GM19099 (cell line): Measurements from ENCODE around the gene MCM9.

Experiments used
- POLR2A ChIP-seq: IDR thresholded peaks from 3 replicates; pipeline ENCODE4 v1.6.1; 2011; ENCODE audit warnings: low read depth; ENCODE audit not compliant: insufficient read length; ENCODE audit errors: extremely low read depth

The MCM9 gene

GRCh38 chr6:118864341-118865099 is 70.4 kb downstream of the MCM9 start:
- no peak for TF ChIP-seq POLR2A

GRCh38 chr6:118862443-118862842 is 72.5 kb downstream of the MCM9 start:
- TF ChIP-seq POLR2A, result no peak

- no peak for TF ChIP-seq POLR2A
Measured at GRCh38 chr6:118860880-118861279, 74.1 kb downstream of the MCM9 start.

GRCh38 chr6:118860363-118860762 is 74.6 kb downstream of the MCM9 start:
- TF ChIP-seq POLR2A, result no peak

GRCh38 chr6:118859517-118860064 is 75.4 kb downstream of the MCM9 start:
- TF ChIP-seq POLR2A, result no peak

- TF ChIP-seq POLR2A, result no peak
Measured at GRCh38 chr6:118856301-118856700, 78.7 kb downstream of the MCM9 start.

GRCh38 chr6:118853408-118853807 is 81.6 kb downstream of the MCM9 start:
- TF ChIP-seq POLR2A, result no peak

GRCh38 chr6:118844915-118845314 is 90.0 kb downstream of the MCM9 start:
- TF ChIP-seq POLR2A, result no peak

- no peak for TF ChIP-seq POLR2A
Measured at GRCh38 chr6:118843685-118844390, 91.1 kb downstream of the MCM9 start.

GRCh38 chr6:118830691-118831090 is 104.3 kb downstream of the MCM9 start:
- no peak for TF ChIP-seq POLR2A

GRCh38 chr6:118829817-118830478 is 105.0 kb downstream of the MCM9 start:
- TF ChIP-seq POLR2A, result no peak

GRCh38 chr6:118826096-118826495 is 108.9 kb downstream of the MCM9 start:
- no peak for TF ChIP-seq POLR2A

GRCh38 chr6:118825661-118826060 is 109.3 kb downstream of the MCM9 start:
- no peak for TF ChIP-seq POLR2A

GRCh38 chr6:118815495-118815894 is 119.5 kb downstream of the MCM9 start:
- TF ChIP-seq POLR2A, result no peak

GRCh38 chr6:118813775-118814174 is 121.2 kb downstream of the MCM9 start:
- no peak for TF ChIP-seq POLR2A
